Gastroesophageal sphincter (tissue), 3 donors: ENCODE measurements around the gene SERGEF.

ENCODE experiments used
- POLR2A ChIP-seq, 2 donors: fragments of 450-650 bp; IDR thresholded peaks; one replicate each; pipeline ENCODE4 v1.6.1; 2017; ENCODE audit warnings: antibody characterized with exemption in 2 of 2, mild to moderate bottlenecking in 2 of 2, moderate library complexity in 1 of 2
- POLR2AphosphoS5 ChIP-seq: sonication (generic); formaldehyde crosslinking; IDR thresholded peaks from one replicate; pipeline ENCODE4 v1.6.1; 2017; ENCODE audit warnings: antibody characterized with exemption
- TF ChIP-seq, protein P1 (sequence below), 4 experiments: fragments of 200-600 bp in 2 of 4; fragments of 450-650 bp in 2 of 4; sonication (generic) in 1 of 4; IDR thresholded peaks; one replicate each; pipeline ENCODE4 v1.5.1; 2017 to 2019; ENCODE audit warnings: antibody characterized with exemption in 4 of 4, mild to moderate bottlenecking in 2 of 4, moderate library complexity in 2 of 4

DNA sequence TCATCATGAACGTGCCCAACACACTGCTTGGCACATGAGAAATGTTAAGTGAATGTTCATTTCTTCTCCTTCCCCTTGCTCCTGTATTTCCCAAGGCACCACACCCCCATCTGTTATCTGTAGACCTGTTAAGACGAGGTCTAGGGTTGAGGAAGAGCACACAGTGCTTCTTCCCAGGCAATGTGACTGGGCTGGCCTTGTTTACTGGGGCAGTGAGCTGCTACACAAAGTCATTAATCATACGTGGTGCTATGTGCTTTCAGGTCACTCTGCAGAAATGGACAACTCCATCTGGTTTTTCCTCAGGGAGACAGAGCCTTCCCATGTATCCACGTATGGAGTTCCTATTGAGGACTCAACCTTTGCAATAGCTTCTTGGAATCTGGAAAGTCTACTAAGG lies 159.6 kb downstream of the SERGEF start:
- TF ChIP-seq POLR2A (IDR thresholded peaks at IDR 0.05) (no peak), POLR2AphosphoS5 (no peak)
- TF ChIP-seq, protein P1, sequence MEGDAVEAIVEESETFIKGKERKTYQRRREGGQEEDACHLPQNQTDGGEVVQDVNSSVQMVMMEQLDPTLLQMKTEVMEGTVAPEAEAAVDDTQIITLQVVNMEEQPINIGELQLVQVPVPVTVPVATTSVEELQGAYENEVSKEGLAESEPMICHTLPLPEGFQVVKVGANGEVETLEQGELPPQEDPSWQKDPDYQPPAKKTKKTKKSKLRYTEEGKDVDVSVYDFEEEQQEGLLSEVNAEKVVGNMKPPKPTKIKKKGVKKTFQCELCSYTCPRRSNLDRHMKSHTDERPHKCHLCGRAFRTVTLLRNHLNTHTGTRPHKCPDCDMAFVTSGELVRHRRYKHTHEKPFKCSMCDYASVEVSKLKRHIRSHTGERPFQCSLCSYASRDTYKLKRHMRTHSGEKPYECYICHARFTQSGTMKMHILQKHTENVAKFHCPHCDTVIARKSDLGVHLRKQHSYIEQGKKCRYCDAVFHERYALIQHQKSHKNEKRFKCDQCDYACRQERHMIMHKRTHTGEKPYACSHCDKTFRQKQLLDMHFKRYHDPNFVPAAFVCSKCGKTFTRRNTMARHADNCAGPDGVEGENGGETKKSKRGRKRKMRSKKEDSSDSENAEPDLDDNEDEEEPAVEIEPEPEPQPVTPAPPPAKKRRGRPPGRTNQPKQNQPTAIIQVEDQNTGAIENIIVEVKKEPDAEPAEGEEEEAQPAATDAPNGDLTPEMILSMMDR (IDR thresholded peaks at IDR 0.05), result no peak
